Mucosa of descending colon (tissue), 3 donors: ENCODE data around the gene TRAPPC10. TPM values are rescaled to one million over a fixed set of nuclear protein-coding genes. Genes with fewer than 3 reads are reported as not detected.

Experiments used
- ATAC-seq: fragments of 200-7000 bp; cut with Tn5 transposase; one replicate; pipeline ENCODE4 v1.9.1; 2020; ENCODE audit warnings: mild to moderate bottlenecking, moderate library complexity
- DNase-seq, 3 donors: peaks; one replicate each; pipeline ENCODE4 v3.0.0-alpha.2; 2020
- H3K36me3 ChIP-seq: fragments of 200-600 bp; one replicate; pipeline ENCODE4 v1.8.0; 2021; ENCODE audit warnings: low read depth, mild to moderate bottlenecking
- H3K4me1 ChIP-seq: fragments of 200-600 bp; one replicate; pipeline ENCODE4 v1.8.0; 2021; ENCODE audit warnings: low read depth, mild to moderate bottlenecking
- H3K4me3 ChIP-seq: fragments of 200-600 bp; one replicate; pipeline ENCODE4 v1.8.0; 2021; ENCODE audit warnings: mild to moderate bottlenecking
- H3K9me3 ChIP-seq: fragments of 200-600 bp; one replicate; pipeline ENCODE4 v1.8.0; 2021; ENCODE audit warnings: mild to moderate bottlenecking
- CTCF ChIP-seq: fragments of 200-600 bp; IDR thresholded peaks from one replicate; pipeline ENCODE4 v1.8.0; 2022; ENCODE audit warnings: antibody characterized with exemption, mild to moderate bottlenecking
- intact Hi-C, 2 donors: fragments of 100-400 bp; cut with DNase I in 1 of 2; cut with micrococcal nuclease in 1 of 2; formaldehyde crosslinking; loops; one replicate each; pipeline versions ENCODE4 v1.11.0 to v1.11.1; 2022; cut with DNase I, micrococcal nuclease
- total RNA-seq, 3 donors: library from RNA; stranded (reverse); fragmentation: NEBNext Ultra II Directional in 2 of 3; extraction: Animal tissue kit (Norgen Biotek cat#: 25700) in 2 of 3; gene quantifications; one replicate each; pipeline versions ENCODE4 v1.2.1 to v1.2.4, GENCODE V29; 2021 to 2023
- donor health status: DM: no; HTN: no; CAD: no; lungs with moderate emphysema.
- donor health status: DM: no; HTN: no; CAD: no.
- donor health status: DM: no; HTN: yes; CAD: no.

The TRAPPC10 gene
- total RNA-seq, 3 donors from 2014 or later = 57.7 to 86.8 (median 61.9) TPM

GRCh38 chr21:43969115-43969444 is 43.0 kb upstream of the TRAPPC10 start:
- Histone ChIP-seq H3K4me1 (no peaks in the 10 kb centered on the region), H3K9me3 (no peaks in the 10 kb centered on the region), H3K36me3 (no peaks in the 10 kb centered on the region), H3K4me3 (no peak overlapping the region)
- no peak for TF ChIP-seq CTCF
- intact Hi-C loops = no loop called here
- no peak for DNase-seq
- no peak for ATAC-seq

- no peak overlapping the region for H3K4me3 ChIP-seq
- no peaks in the 10 kb centered on the region for H3K4me1 ChIP-seq
- H3K36me3 ChIP-seq = no peaks in the 10 kb centered on the region
- DNase-seq (no peak), ATAC-seq (no peak)
- H3K9me3 ChIP-seq = no peaks in the 10 kb centered on the region
- intact Hi-C loops = no loop called here
- no peak for TF ChIP-seq CTCF
Observed at GRCh38 chr21:43970551-43970950, 41.6 kb upstream of the TRAPPC10 start.

- no peak for TF ChIP-seq CTCF
- ATAC-seq (no peak), DNase-seq (peak in 1 of 3 donors; percentile 51)
- no peaks in the 10 kb centered on the region for H3K36me3 ChIP-seq
- intact Hi-C loops = no loop called here
- no peaks in the 10 kb centered on the region for H3K9me3 ChIP-seq
- no peak overlapping the region for H3K4me3 ChIP-seq
- no peaks in the 10 kb centered on the region for H3K4me1 ChIP-seq
Observed at GRCh38 chr21:43971201-43971991, 40.7 kb upstream of the TRAPPC10 start.

- Histone ChIP-seq H3K9me3 (no peaks in the 10 kb centered on the region), H3K4me1 (no peaks in the 10 kb centered on the region), H3K36me3 (no peaks in the 10 kb centered on the region), H3K4me3 (no peak overlapping the region)
- DNase-seq = no peak
- no peak for TF ChIP-seq CTCF
- intact Hi-C loops = no loop called here
- no peak for ATAC-seq
Observed at GRCh38 chr21:43971992-43972255, 40.2 kb upstream of the TRAPPC10 start.

- intact Hi-C loops = no loop called here
- Histone ChIP-seq H3K36me3 (no peaks in the 10 kb centered on the region), H3K4me3 (no peak overlapping the region), H3K9me3 (no peaks in the 10 kb centered on the region), H3K4me1 (no peaks in the 10 kb centered on the region)
- DNase-seq = peak in 2 of 3 donors; percentile 31 to 42
- ATAC-seq = no peak
- TF ChIP-seq CTCF = no peak
Observed at GRCh38 chr21:43972850-43973633, 39.1 kb upstream of the TRAPPC10 start.
